HFF-Myc (cell line): ENCODE measurements around the gene EVX2.
A peak's percentile ranks its signal among the peaks of the same experiment; 100 is the strongest.

ENCODE experiments used
- DNase-seq: peaks from one replicate; pipeline ENCODE4 v3.0.0-alpha.2; 2011; ENCODE audit warnings: low read depth; ENCODE audit errors: extremely low read depth
- H3K4me3 ChIP-seq: replicated peaks from 2 replicates; pipeline ENCODE4 v1.5.1; 2011; ENCODE audit warnings: low read depth, mild to moderate bottlenecking, control low read depth, low read length
- CTCF ChIP-seq: IDR thresholded peaks from 2 replicates; pipeline ENCODE4 v1.5.1; 2012; ENCODE audit warnings: mild to moderate bottlenecking, low read depth, low read length, control low read depth; ENCODE audit errors: missing control alignments

Gene EVX2

GRCh38 chr2:176105730-176106580 lies 22.2 kb upstream of the EVX2 start:
- no peak for DNase-seq
- peak overlapping the region; percentile 44 for H3K4me3 ChIP-seq
- no peak for TF ChIP-seq CTCF

DNA sequence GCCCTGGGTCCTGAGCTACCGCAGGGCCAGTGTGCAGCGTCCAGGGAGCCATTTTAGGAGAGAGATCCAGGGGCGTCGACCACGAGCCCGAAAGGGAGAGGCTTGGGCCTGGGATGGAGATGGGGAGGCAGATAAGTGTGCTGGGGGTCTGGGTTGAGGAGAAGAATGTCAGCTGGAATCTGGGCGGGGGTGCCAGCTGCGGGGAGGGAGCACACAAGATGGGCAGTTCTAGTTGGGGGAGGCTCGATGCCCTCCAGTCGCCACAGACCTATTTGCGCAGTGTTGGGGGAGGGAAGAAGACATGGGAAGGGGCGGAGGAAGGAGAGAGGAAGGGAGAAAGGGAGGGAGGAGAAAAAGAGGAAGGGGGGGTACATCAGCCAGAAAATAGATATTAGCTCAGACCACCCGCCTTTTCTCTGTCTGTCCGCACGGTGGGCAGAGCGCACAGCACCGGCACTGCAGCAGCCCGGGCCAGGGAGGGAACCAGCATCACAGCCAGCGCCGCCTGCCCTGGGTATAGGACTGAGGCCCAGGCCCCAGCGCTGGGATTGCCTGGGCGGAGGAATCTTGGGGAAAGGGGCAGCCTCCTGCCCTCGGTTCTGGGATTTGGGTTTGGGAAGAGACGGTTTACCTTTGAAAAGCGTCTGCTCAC lies 21.4 kb upstream of the EVX2 start:
- no peak for DNase-seq
- H3K4me3 ChIP-seq, result peak overlapping the region; percentile 44
- TF ChIP-seq CTCF, result no peak

DNA sequence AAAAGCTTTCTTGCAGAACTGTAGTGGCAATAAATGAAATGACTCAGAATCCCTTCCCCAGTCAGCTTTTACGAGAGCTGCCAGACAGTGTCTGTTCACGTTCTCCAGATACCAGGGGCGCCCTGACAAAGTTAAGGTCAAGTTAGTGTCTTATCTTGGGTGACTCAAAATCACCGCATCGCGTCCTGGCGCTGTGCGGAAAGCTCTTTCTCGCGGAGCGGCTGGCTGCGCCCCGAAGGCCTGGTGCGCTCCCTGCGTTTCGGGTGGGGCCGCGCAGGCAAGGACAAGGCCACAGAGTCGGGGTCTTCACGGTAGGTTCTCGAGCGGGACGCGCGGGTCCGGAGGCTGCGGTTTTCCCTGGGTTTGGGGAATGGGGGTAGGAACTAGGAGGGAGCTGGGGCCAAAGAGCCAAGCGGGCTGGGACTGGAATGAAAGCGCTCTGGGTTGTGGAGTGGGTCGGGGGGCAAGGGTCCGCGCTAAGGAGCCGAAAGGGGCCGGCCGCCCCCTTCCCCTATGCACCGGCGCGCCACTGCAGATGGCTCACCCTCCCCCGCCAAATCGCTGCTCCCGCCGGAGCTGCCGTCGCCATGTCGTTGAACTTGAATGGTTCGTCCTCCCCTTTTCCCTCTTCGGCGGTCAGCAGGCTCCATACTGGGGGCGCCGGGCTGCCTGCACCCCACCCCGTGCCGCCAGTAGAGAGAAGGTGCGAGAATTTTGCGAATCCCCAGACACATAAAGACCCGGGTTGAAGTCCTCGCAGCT lies 20.7 kb upstream of the EVX2 start:
- peak overlapping the region; percentile 44 for H3K4me3 ChIP-seq
- DNase-seq, result peak; percentile 45
- no peak for TF ChIP-seq CTCF

DNA sequence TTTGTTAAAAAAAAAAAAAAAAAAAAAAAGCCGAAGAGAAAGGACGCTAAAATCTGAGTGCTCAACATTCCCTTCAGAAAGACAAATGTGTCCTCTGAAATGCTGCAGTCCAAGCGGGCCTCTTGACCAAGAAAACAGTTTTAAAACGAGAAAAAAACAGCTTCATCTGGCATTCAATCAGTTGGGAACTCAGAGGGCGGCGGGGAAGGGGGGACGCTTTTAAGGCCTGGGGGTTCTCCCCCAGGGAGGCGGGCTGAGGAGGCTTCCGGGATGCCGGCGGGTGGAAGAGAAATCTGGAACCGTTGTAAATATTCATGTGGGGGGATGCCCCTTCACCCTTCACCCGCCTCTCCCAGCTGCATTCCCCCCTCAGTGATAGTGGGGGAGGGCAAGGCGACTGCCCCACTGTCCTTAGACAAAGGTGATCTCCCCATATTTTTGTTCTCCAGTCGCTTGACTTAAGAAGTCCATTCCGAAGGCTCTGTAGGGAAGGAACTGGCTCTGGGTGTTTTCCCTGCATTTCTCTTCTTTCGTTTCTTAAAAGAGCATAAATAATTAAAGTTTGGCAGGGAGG lies 20.1 kb upstream of the EVX2 start:
- H3K4me3 ChIP-seq, result peak overlapping the region; percentile 44
- no peak for TF ChIP-seq CTCF
- no peak for DNase-seq

GRCh38 chr2:176103194-176103593 lies 19.4 kb upstream of the EVX2 start:
- no peak overlapping the region for H3K4me3 ChIP-seq
- no peak for TF ChIP-seq CTCF
- DNase-seq, result no peak

DNA sequence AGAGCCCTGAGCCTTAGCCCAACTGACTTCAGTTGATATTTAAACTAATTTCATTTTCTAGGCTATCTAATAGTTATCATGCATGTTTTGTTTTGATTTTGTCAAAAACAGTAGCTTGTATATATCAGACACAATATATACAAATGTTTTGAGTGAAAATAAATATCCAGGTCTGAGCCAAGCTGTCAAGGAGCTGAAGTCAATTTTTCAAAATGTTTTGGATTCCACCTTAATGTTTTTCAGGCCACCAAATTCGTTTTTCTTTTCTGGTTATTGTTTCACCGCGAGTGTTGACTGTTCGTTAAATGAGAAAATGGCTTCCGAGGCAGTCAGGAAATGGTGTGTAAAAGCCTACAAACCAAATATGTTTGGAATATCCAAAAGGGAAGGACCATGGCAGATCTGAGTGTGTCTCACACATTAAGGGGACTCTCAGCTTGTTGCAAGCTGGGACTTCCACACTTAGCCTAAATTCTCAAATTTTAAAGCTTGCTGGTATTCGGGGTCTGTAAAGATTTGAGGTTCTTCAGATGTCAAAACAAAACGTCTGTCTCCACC lies 18.6 kb upstream of the EVX2 start:
- DNase-seq, result no peak
- no peak overlapping the region for H3K4me3 ChIP-seq
- TF ChIP-seq CTCF, result no peak
